NK-92 (cell line): Measurements from ENCODE around the gene USP36.
"Not testable (repeated sequence)": the region's sequence is repeated elsewhere in the genome, so short reads cannot be mapped to it uniquely, and the experiment has no call there.

Experiments
- DNase-seq: peaks from one replicate; lab custom pipeline; 2025; ENCODE audit not compliant: unreplicated experiment; lab: John Stamatoyannopoulos, UW

USP36 gene

DNA sequence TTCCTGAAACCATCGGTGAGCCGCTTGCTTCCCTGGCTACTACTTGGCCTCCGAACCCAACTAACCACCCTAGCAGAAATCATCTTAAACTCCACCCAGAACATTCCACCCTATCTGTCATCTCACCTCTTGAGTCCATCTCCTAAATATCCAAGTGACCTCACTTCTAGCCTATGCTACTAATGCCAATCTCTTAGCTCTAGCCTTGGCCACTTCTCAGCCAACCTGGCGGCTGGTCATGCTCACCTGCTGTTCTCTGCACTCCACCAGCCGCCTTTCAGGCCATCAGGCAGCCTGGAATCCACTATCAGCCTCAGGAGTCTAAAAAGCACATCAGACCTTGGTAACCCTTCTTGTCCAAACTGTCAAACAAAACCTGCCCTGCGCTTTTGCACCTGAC is 46.6 kb downstream of the USP36 start:
- no peak for DNase-seq

GRCh38 chr17:78793415-78793814 is 47.2 kb downstream of the USP36 start:
- DNase-seq: no peak

DNA sequence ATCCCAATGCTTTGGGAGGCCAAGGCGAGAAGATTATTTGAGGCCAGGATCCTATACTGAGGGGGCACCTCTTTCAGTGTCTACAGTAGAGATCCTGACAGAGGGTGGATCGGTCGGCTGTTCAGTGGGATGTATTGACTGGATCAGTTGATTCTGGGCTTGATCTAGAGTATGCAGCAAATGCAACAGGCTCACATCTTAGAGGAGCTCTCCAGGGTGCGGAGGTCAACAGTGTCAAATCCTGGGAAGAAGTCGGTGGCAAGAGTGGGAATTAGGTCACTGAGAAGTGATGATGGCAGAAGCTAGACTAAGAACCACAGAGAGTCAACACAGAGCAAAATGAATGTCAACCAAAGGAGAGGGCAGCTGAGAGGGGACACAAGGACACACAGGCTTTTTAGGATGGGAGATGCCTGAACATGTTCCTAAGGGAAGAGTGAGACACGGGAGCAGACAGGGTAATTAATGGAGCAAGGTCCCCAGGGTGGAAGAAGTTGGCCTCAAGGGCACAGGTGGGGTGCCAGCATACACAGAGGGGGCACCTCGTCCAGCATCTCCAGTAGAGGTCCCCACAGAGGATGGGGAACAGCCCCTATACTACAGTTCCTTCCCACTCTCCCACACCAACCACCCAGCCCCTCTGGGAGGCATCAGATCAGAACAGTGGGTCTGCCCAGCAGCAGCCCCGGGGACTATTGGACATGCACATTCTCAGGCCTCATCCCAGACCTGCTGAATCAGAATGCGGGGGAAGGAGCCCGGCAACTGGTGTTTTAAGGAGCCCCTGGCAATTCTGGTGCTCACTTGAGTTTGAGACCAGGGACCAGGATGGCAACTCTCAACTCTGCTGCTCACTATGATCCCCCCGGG is 48.5 kb downstream of the USP36 start:
- no peak for DNase-seq

GRCh38 chr17:78790552-78790951 is 50.1 kb downstream of the USP36 start:
- DNase-seq: no peak

- no peak for DNase-seq
Observed at GRCh38 chr17:78789663-78790181, 50.9 kb downstream of the USP36 start.

DNA sequence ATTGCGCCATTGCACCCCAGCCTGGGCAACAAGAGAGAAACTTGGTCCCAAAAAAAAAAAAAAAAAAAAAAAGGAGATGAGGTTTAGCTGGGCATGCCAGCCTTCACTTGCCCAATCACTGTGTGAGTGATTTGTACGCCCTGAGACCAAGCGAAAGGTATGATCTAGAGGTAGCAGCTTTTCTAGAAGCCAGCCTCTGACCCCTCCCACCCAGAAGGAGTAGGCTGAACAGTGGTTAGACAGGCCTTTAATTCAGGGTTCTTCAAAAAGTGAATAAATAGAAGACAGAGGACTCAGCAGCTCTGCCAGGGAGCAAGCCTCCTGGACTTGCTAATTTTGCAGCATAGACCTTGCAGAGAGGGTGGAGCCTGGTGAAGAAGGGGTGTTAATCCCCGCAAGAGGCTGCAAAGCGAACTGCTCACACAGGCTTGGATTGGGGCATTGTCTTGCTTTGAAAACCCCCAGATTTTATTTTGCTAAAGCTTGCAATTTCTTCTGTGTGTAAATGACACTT is 51.4 kb downstream of the USP36 start:
- no peak for DNase-seq

GRCh38 chr17:78788451-78788850 is 52.2 kb downstream of the USP36 start:
- DNase-seq: no peak

DNA sequence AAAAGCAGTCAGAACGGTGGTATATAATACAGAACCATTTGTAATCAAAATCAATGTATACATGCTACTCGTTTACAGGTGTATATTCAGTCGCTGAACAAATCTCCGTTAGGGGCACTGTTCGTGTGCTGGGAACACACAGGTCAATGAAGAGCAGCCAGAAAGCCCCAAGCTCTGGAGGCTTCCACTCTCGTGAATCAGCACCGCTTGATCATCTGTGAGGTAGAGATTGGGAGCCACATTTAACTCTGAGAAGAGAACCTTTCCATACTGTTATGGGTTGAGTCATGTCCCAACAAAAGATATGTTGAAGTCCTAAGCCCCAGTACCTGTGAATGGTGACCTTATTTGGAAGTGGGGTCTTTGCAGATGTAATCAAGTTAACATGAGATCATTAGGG is 53.2 kb downstream of the USP36 start:
- DNase-seq: no peak

- DNase-seq: no peak
Observed at GRCh38 chr17:78785663-78786057, 55.0 kb downstream of the USP36 start.

DNA sequence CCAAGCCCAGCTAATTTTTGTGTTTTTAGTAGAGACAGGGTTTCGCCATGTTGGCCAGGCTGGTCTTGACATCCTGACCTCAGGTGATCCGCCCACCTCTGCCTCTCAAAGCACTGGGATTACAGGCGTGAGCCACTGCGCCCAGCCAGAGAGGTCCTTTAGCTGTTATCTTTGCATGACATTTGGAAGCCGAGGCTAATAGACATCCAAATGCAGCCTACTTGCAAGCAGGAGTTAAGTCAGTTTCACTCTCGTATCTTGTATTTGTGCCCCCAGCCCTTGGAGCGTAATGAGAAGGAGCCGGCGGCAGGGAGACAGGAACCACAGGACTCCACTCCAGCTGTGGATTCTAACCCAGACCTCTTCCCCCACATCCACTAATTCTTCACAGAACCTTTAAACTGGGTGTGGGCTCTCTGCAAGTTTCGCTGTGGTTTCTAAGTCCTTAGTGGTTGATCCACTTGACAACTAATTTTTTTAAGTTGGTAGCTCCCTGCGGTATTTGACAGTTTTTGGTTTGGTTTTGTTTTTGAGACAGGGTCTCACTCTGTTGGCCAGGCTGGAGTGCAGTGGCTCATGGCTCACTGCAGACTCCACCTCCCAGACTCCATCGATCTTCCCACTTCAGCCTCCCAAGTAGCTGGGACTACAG is 55.5 kb downstream of the USP36 start:
- no peak for DNase-seq

DNA sequence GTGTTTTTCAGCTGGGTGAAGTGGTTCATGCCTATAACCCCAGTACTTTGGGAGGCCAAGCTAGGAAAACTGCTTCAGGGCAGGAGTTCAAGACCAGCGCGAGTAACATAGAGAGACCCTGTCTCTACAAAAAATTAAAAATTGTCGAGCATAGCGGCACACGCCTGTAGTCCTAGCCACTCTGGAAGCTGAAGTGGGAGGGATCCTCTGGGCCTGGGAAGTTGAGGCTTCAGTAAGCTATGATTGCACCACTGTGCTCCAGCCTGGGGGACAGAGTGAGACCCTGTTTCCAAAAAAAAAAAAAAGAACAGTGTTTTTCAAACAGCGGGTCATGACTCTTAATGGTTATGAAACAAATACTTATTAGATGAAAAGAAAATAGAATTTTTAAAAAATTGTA is 56.3 kb downstream of the USP36 start:
- no peak for DNase-seq

GRCh38 chr17:78783711-78784324 is 56.8 kb downstream of the USP36 start:
- DNase-seq: no peak

DNA sequence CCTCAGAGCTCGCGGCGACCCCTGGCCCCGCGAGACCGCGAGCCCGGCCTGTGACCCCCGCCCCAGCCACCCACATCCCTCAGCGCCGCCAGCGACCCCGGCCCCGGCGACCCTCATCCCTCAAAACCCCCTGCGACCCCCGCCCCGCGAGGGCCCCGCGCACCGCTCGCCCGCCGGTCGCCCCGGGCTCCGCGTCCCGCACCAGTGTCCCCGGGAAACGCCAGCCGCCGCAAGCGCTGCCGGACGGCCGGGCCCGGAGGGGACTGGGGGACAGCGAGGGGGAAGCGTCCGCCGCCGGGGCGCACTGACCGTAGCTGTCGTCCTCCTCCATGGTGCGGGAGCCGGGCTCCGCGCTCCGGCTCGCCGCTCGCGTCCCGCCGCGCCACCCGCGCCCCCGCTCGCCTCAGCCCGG is 58.7 kb downstream of the USP36 start, which contains the start of gene CYTH1:
Gene CYTH1 (minus strand): TSS at position 381 of the 412 bp plus-strand sequence. CDS start 50 bp downstream, at position 331.
- no peak for DNase-seq

GRCh38 chr17:78781104-78781892 is 59.3 kb downstream of the USP36 start:
- DNase-seq: no peak

GRCh38 chr17:78780335-78780734 is 60.3 kb downstream of the USP36 start:
- no peak for DNase-seq

- DNase-seq: no peak
Observed at GRCh38 chr17:78779850-78780249, 60.8 kb downstream of the USP36 start.

GRCh38 chr17:78779286-78779651 is 61.3 kb downstream of the USP36 start:
- not testable (repeated sequence) for DNase-seq

DNA sequence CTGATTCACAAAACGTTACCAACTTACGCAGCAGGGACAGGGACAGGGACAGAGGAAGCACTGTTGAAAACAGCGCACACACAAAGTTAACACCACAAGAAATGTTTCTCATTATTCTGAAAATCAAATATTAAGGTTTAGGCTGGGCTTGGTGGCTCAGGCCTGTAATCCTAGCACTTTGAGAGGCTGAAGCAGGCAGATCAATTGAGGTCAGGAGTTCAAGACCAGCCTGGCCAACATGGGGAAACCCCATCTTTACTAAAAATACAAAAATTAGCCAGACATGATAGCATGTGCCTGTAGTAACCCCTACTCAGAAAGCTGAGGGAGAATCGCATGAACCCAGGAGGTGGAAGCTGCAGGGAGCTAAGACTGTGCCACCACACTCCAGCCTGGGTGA is 62.7 kb downstream of the USP36 start:
- DNase-seq: no peak

DNA sequence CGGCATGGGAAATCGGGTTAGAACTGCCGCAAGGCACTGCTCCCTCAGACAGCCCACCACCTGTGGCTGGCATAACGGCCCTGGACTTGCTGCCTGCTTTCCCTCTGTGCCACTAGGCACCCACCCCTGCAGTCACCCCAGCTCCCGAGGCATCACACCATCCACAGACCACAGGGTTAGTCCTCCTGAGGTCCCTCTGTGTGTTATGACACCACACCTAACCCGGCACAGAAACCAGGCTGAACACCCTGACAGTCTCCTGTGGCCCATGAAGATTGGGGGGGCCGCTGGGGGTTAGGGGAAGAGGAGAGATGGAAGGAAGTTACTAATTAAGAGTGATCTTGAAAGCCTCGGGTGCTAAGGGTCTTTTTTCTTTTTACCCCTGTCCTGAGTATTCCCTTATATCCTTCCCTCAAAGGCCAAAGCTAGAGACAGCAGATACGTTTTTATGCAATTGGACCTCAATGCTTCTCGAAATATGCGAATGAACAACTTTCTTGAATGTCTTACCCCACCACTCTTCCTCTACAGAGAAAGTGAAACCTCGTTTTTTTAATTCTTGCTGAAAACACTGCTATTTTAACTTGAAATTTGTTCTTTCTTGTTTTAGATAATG is 65.5 kb downstream of the USP36 start:
- no peak for DNase-seq

GRCh38 chr17:78774453-78774852 is 66.2 kb downstream of the USP36 start:
- DNase-seq: no peak
